ENCODE results near the gene ADGRA1. TPM values are rescaled to one million over a fixed set of nuclear protein-coding genes. Genes with fewer than 3 reads are reported as not detected.

Gene ADGRA1
- polyA plus RNA-seq, 1 donor = 2.5 TPM

DNA sequence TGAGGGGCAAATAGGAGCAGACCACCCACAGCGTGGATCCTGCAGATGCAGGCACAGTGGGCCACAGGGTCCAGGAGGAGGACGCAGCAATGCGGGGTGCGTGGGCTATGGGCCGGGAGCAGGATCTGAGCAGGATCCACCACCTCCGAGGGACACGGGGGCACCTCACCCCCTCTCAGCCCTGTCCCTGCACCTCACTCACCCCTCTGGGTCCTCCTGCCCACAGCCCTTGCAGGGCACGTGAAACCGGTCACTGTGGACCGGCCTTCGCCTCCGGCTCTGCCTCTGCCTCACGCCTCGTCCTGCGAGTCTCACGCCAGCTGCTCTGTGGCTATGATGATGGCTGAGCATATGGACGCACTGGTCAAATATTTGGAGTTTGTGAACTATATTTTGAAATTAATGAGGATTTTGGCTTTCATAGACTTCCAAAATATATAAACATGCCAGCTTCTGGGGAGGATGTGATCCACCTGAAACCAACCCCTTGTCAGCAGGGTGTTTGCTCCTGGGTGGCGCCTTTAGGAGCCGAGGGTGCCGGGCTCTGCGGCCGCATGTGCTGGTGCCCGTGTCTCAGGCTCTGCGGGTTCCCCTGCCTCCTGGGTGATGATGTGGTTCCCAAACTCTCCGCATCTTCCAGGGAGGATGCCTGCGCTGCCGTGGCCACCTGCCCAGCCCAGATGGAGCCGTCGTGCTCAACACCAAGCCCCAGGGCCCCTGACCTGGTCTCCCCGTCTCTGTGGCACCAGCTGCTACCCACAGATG lies 11.3 kb upstream of the ADGRA1 start:
- no peak for DNase-seq (ENCODE audit: low read depth)

DNA sequence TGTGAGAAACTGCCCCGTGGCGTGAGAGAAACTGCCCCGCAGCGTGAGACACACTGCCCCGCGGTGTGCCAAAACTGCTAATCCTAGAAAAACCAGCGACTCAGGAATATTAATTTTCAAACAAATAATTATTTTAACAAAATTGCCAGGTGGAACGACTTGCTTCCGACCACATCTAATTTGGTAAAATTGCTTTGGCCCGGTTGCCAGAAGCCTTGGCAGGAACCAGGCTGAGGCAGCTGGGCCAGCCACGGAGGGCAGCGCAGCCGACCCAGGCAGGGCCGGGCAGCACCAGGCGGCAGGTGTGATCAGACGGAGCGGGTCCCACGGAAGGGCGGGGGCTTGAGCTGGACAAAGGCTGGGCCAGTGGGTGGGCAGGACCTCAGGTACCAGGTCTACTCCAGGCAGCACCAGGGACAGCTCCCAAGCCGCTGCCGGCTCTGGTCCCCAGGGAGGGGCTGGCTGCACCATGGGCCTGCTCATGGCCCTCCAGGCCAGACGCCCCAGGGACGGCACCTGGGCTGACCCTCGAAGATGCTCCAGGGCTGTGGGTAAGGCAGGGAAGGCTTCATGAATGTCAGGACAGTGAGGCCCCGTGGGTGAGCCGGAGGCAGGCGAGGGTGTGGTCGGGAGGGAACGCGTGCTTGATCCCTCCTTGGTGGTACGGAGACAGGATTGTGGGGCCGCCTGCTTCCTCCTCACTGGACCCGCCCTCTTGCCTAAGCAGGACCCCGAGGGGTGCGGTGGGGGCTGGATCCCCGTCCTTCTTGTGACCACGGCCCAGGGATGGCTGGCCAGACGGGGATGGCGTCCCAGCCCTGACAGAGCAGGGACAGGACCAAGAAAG lies 7.7 kb upstream of the ADGRA1 start:
- no peak for DNase-seq (ENCODE audit: low read depth)

DNA sequence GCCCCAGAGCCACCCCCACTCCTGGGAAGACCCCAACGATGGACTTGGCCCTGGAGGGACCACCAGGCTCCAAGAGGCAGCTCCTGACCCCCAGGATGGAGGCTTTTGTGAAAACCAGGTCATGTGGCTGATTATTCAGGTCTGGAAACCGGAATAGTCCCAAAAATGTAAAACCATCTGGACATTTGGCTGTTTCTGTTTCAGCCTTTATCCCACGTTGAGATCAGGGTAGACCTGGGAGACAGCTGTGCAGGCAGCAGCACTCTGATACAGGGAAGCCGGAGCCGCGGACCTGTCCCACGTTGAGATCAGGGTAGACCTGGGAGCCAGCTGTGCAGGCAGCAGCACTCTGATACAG lies 7.1 kb upstream of the ADGRA1 start:
- no peak for DNase-seq (ENCODE audit: low read depth)

DNA sequence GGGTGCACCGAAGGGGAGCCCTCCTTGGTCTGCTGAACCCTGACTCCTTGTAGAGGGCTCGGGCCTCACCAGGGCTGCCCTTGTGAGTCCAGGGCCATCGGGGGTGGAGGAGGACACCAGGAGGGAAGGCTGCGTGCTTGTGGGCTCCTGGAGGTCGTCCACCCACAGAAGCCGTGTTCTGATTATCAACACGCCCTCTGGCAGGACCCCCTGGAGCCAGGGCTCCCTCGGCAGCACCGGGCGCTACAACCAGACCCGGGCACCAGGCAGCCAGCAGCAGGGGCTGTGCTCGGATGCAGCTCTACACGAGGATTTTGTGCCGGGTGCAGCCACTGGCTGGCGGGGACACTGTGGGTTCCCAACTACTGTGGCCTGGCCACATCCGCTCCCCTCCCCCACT lies 6.1 kb upstream of the ADGRA1 start:
- DNase-seq (ENCODE audit: low read depth) = no peak

DNA sequence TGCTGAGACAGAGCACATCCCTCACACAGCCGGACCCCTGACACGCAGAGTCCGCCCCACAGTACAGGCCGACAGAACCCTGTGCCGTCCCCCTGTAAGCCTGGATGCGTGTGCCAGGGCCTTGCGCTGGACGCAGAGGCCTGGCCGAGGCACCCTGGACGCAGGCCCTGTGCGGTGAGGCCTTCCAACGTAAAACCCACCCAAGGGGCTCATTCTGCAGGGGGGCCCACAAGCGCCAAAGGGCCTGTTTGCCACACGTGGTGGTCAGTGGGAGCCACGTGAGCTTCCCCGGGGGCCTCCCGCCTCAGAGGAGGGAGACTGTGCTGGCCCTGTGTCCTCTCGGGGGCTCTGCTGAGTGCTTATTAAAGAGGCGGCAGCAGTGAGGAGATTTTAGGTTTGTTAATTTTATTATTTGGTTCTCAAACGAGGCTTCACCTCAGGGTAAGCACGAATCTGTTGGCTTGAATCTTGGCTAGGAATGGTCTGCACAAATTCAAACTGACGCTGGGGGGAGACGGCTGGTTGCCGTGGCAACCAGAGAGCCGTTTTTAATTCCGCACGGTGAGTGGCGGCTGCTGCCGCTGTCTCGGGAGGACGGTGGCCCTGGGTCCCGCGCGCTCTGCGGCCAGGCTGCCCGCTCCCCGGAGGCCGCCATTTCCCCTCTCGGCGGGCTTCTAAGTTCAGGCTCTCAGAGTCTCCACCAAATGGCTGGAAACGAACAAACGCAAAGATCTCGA lies 4.9 kb upstream of the ADGRA1 start:
- no peak for DNase-seq (ENCODE audit: low read depth)

DNA sequence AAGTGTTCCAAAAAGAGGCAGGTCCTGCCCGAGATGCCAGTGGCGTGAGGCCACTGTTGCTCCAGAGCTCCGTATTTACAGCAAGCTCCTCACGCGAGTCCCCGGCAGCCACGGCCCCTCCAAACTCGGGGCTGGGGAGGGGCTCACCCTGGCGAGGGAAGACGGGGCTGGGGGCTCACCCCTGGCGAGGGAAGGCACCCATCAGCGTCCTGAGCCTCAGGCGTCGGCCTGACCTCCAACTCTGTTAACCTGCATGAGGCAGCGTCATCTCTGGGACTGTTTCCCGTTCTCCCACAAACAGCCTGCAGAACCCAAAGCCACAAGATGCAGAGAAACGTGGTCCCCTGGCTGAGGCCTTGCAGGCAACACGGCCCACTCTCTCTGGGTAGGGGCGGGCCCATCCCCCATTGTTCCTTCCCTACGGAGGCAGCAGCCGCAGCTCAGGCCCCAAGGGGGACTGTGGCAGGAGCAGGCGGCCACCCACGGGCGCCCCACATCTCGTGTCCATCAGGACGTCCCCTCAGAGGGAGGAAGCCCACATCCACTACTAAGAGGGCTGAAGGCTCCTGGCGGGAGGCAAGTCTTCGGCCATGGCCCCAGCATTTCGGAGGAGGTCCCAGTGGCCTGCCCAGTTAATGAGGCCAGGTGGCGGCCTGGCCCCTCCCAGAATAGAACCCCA lies 4.2 kb upstream of the ADGRA1 start:
- no peak for DNase-seq (ENCODE audit: low read depth)

DNA sequence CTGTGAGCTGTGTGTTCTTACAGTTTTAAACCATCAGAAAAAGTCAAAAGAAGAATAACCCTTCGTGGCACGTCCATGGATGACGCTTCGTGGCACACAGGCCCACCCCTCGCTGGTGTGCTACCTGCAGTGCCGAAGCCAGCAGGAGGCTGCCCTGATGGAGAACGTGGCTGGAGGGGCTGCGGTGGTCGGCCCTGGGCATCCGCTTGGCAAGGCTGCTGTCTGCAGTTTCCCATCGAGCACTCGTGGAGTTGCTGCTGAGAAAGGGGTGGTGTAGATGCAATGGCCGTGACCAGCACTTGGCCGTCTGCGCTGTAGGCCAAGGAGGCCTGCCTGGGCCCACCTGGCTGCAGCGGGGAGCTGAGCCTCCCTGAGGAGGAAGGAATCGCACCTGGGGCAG lies 3.2 kb upstream of the ADGRA1 start:
- no peak for DNase-seq (ENCODE audit: low read depth)

DNA sequence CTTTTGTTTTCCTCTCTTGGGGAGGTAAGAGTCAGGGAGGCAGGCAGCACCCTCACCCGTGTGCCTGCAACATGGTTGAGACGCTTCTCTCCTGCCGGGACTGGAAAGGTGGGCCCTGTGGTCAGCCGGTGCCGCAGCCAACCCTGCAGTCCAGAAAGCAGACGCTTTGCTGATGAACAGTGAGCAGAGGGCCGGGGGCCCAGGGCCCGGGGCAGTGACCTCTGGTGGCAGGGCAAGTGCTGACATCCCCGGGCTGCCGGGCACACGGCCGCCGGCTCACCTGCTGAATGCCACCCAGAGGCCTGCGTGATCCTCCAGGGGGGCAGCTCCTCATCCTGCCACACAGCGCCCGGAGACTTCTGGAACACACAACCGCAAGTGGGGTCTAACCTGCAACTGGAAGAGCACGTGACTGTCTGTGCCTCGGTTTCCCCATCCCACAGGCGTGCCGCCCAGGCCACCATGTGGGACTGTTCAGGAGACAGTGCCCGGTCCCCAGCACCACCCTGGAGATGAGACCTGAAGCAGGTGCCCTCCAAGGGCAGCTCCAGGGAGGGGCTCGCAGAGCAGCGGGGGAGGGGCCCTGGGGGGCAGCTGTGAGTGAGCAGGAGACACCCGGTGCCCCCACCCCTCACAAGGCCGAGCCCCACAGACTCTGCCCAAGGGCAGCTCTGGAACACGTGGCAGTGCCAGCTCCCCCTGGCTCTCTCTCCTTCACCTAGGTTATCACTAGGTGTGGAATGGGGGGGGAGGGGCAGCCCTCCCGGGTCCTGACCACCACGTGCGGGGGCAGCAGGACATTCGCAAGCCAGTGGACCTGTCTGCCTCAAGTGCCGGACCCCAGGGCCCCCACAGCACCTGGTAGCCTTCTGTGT lies 2.2 kb upstream of the ADGRA1 start:
- DNase-seq (ENCODE audit: low read depth) = no peak

DNA sequence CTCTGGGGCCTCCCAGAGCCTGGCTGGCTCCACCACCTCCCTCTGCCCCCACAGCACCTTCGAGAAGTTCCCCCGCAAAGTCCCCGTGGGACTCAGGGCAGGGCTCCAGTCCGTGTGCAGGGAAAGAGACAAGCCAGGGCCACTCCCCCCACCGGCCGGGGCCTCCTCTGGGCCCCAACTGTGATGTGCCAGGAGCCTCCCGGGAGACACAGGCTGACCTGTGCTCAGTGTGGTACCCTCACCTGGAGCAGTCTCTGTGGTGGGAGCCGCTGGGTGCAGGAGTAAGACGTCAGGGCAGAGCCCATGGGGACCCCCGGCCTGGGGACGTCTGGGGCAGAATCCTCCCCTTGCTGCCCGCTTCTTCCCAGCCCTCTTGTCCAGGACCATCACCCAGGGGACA lies 1.5 kb upstream of the ADGRA1 start:
- no peak for DNase-seq (ENCODE audit: low read depth)

DNA sequence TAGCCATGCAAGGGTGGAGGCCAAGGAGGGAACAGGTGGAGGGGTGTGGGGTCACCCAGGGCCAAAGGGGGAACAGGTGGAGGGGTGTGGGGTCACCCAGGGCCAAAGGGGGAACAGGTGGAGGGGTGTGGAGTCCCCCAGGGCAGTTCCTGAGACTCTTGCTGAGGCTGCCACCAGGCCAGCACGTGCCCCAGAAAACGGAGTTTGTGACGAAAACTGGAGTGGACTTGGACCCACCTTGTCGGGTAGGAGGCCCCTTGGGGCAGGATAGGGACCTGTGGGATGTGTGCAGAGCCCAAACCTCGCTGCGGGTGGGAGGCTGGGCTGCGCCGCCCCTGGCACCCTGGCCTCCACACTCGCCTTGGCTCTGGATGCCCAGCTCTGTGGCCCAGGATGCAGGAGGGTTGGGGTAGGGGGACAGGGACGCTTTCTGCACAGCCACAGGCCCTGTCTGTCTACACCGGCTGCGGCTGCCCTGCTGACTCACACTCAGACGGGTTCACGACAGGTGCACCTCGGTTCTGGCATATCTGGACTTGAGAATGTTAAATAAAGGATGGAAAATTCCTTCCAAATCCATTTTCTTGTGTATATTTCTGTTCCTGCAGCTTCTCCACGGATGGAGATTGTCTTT lies 562 bp upstream of the ADGRA1 start:
- DNase-seq (ENCODE audit: low read depth) = no peak

DNA sequence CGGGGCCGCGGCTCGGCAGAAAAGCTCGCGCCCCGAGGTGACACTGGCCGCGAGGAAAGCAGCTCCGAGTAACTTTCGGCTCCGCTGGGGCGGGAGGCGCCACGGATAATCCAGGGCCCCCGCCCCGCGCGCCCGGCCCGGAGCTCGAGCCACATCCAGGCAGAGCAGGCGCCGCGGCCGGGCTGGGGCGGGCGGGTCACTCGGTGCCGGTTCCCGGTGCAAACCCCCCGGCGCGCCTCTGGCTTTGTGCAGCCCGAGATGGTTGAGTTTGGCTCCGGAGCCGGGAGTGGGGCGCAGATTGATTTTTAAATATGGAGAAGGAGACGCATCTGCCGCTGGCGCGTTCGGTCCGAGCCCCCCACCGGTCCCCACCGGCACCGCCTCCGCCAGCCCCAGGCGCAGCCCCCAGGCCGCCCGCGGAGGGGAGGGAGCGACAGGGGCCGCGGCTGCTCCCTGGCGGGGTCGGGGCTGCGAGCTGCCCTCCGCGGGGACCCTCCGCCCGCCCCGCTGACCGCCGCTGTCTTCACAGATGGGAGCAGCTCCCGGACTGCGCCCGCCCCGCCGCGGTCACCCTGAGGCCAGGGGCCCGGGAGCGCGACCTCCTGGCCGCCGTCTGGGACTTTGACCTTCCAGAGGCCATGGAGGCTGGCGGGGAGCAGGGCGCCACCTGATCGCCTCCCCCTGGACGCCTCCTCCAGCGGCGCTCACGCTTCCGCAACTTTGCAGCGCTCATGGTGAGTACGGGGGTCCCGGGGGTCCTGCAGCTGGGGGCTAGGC lies 643 bp downstream of the ADGRA1 start:
- no peak for DNase-seq (ENCODE audit: low read depth)

DNA sequence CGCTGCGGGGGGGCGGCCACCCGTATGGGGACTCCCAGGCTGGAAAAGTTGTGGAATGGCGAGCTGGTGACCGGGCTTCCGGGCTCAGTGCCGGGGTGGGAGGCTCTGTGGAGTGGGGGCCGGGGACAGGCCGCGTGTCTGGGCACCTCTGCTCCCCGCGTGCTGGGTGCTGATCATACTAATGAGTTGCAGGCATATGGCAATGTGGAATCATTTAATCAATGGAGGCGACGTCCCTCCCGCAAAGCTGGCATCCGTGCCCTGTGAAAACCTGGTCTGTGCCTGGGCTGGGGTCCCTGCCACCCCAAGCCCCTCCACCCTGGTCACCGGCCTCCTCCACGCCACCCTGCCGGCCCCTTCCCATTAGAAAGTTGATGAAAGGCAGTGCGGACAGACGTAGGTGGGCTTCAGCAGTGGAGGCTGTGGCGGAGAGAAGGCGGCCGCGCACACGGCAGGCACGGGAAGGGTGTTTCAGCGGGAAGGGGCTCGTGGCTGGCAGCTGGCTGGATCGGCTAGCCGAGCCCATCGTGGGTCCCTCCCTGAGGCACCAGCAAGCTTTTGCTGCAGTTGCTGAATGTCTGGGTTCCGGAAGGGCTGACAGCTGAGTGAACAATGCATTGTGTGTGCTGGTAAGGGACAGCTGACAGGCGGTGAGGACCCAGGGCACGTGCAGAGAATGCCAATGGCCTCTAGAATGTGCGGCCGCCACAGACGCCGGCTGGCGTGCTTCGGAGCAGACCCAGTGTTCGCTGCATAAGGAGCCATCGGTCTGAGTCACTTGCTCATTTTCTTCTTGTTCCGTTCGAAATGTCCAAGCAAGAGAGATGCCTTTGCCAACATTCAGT lies 1.5 kb downstream of the ADGRA1 start:
- DNase-seq (ENCODE audit: low read depth) = no peak

DNA sequence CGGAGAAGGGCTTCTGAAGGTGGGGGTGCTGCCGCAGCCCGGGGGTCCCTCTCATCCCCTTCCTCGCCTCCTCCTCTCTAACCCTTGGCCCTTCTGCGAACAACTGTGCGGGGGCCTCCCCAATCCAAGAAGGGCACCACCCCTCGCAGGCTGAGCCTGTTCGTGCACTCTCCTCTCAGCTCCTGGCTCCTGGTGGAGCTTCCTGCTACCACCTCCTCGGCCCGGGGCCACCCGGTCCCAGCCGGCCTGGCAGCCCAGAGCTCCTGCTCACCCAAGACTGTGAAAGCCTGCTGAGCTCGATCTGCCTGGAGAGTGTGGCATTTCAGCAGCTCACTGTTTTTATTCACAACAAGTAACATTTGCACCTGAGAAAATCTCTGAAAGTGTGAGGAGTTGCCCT lies 2.4 kb downstream of the ADGRA1 start:
- no peak for DNase-seq (ENCODE audit: low read depth)

DNA sequence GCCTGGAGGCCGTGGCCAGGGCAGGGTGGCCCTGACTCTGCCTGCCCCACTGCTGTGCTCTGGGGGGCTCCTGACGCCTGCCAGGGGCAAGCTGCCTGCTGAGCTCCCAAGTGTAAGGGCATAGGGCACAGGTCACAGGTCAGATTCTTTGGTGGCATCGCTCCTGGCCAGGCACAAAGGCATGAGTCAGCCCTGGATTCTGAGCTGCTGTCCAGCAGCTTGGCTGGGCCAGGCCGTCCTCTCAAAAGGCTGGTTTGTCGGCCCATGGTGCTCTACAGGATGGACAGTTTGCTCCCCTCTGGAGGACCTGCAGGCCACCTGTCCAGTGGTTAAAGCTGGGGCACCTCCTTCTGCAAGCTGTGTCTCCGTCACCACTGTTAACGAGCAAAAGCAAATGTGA lies 2.9 kb downstream of the ADGRA1 start:
- no peak for DNase-seq (ENCODE audit: low read depth)

DNA sequence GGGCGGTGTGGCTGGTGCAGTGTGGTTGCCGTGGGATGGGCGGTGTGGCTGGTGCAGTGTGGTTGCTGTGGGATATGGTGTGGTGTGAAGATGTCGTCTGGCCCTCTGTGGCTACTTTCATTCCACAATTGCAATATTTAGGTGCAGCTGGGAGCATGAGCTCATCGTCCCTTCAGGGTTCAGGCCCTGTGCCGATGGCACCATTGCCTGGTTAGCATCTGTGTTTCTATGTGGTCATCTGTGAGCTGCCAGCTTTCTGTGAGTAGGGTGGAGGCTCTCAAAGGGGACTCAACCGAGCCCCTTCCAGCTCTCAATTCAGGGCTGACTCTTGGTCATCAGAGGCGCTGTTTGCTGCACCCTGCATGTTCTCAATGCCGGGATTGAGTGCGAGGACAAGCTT lies 3.6 kb downstream of the ADGRA1 start:
- no peak for DNase-seq (ENCODE audit: low read depth)

DNA sequence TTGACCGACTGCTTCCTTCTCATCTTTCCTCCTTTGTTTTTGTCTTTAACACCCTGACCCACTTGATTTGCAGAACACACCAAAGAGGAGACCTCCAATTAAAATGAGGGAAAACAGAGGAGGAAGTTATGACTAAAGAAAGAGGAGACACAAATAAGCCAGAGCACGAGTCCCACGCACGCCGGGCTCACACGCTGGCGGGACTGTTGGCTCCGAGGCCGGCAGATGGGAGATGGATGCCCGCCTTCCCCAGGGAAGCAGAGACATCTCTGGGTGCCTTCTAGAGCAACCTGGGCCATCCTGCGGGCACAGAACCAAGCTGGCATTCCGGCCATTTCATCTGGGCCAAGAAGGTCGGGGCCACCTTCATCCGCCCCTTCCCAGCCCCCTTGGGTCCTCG lies 5.6 kb downstream of the ADGRA1 start:
- DNase-seq (ENCODE audit: low read depth) = no peak

DNA sequence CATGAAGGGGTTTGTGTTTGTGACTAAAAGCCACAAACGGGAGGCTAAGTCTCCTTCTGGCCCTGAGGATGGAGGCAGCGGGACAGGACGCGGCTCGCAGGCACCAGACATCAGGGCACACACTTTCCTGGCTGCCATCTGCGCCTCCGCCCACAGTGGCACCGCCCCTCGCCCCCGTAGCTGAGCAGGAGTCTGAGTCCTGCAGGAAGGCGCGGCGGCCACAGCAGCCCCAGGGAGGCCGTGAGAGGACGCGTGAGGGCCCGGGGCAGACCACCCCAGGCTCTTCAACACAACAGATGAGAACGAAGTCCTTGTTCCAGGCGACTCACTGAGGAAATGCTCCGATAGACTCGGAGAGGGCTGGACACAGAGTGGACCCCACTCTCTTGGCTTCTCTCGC lies 6.6 kb downstream of the ADGRA1 start:
- no peak for DNase-seq (ENCODE audit: low read depth)

DNA sequence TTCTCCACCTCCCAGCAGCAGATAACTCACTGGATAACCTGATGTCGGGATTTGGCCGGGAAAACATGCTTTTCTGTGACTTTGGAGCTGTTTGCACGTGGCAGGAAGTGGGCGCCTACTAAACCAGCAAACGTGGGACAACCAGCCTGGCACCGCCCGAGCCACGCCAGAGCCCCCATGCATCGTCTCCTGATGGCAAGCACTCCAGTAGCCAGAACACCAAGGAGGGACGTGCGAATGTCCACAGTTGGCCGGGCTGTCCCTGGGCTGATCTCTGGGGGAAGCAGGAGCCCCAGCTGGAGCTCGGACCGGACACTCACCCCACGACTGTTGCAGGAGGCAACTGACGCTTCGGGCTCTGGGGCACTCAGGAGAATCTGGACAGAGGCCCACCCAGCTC lies 7.1 kb downstream of the ADGRA1 start:
- DNase-seq (ENCODE audit: low read depth) = no peak

DNA sequence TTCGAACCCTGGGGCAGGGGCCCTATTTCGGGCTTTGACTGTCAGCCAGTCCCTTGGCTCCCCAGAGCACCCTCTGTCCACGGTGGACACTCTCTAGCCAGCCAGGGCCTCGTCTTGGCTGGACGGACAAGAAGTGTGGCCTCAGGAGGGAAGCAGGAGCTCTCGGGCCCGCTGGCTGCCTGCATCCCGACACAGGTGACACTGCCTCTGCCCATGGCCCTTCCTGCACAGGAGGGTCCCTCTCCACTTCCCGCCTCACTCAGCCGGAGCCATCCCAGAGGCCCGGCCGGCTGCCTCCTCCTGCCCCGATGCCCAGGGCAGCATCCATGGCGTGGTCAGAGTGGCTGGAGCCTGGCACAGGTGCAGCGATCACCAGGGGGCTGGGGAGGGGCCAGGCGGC lies 7.9 kb downstream of the ADGRA1 start:
- DNase-seq (ENCODE audit: low read depth) = no peak
